Measurements from ENCODE around the gene KIAA2012.

The KIAA2012 gene

GRCh38 chr2:202044777-202045176 is 28.3 kb upstream of the KIAA2012 start:
- DNase-seq (no peak), ATAC-seq (ENCODE audit: insufficient read depth, low read depth) (no peak)
- no peaks in the 10 kb centered on the region for H3K4me1 ChIP-seq (ENCODE audit: insufficient read depth, low read length)
- no peaks in the 10 kb centered on the region for H4K20me1 ChIP-seq (ENCODE audit: insufficient read depth, low read length)
- no peak overlapping the region for H3K9ac ChIP-seq (ENCODE audit: low read depth, low read length)
- H3K4me3 ChIP-seq (ENCODE audit: low read depth in 1 of 2, low read length in 2 of 2) = no peak overlapping the region
- no peaks in the 10 kb centered on the region for H3K79me2 ChIP-seq (ENCODE audit: insufficient read depth, low read length)
- H2AFZ ChIP-seq (ENCODE audit: low read depth, low read length) = no peak overlapping the region
- no peaks in the 10 kb centered on the region for H3K9me3 ChIP-seq (ENCODE audit: insufficient read depth, low read length, severe bottlenecking)
- H3K27ac ChIP-seq (ENCODE audit: low read length) = no peak overlapping the region
- peaks cover 28% of the 10 kb centered on the region for H3K27me3 ChIP-seq (ENCODE audit: insufficient read depth, low read length, poor library complexity)
- H3K4me2 ChIP-seq (ENCODE audit: insufficient read depth, low read length) = no peak overlapping the region
- H3K36me3 ChIP-seq (ENCODE audit: insufficient read depth, low read length) = no peaks in the 10 kb centered on the region
- TF ChIP-seq EZH2 (IDR thresholded peaks at IDR 0.05; ENCODE audit: borderline replicate concordance, low read depth, low read length, severe bottlenecking) = no peak
- no peak for TF ChIP-seq CTCF (IDR thresholded peaks at IDR 0.05; ENCODE audit: borderline replicate concordance, extremely low read depth, low read length, poor library complexity, severe bottlenecking)

GRCh38 chr2:202046572-202046971 is 26.5 kb upstream of the KIAA2012 start:
- no peaks in the 10 kb centered on the region for H3K36me3 ChIP-seq (ENCODE audit: insufficient read depth, low read length)
- H3K9me3 ChIP-seq (ENCODE audit: insufficient read depth, low read length, severe bottlenecking) = no peaks in the 10 kb centered on the region
- no peak overlapping the region for H3K4me2 ChIP-seq (ENCODE audit: insufficient read depth, low read length)
- no peak for TF ChIP-seq EZH2 (IDR thresholded peaks at IDR 0.05; ENCODE audit: borderline replicate concordance, low read depth, low read length, severe bottlenecking)
- no peak for TF ChIP-seq CTCF (IDR thresholded peaks at IDR 0.05; ENCODE audit: borderline replicate concordance, extremely low read depth, low read length, poor library complexity, severe bottlenecking)
- H3K27me3 ChIP-seq (ENCODE audit: insufficient read depth, low read length, poor library complexity) = peaks cover 23% of the 10 kb centered on the region
- H3K27ac ChIP-seq (ENCODE audit: low read length) = no peak overlapping the region
- no peaks in the 10 kb centered on the region for H3K4me1 ChIP-seq (ENCODE audit: insufficient read depth, low read length)
- no peak overlapping the region for H3K9ac ChIP-seq (ENCODE audit: low read depth, low read length)
- DNase-seq (no peak), ATAC-seq (ENCODE audit: insufficient read depth, low read depth) (no peak)
- no peaks in the 10 kb centered on the region for H3K79me2 ChIP-seq (ENCODE audit: insufficient read depth, low read length)
- no peak overlapping the region for H3K4me3 ChIP-seq (ENCODE audit: low read depth in 1 of 2, low read length in 2 of 2)
- no peak overlapping the region for H2AFZ ChIP-seq (ENCODE audit: low read depth, low read length)
- no peaks in the 10 kb centered on the region for H4K20me1 ChIP-seq (ENCODE audit: insufficient read depth, low read length)

- Histone ChIP-seq H3K9ac (ENCODE audit: low read depth, low read length) (no peak overlapping the region), H4K20me1 (ENCODE audit: insufficient read depth, low read length) (no peaks in the 10 kb centered on the region), H3K27ac (ENCODE audit: low read length) (no peak overlapping the region), H3K36me3 (ENCODE audit: insufficient read depth, low read length) (no peaks in the 10 kb centered on the region), H2AFZ (ENCODE audit: low read depth, low read length) (no peak overlapping the region), H3K4me2 (ENCODE audit: insufficient read depth, low read length) (no peak overlapping the region), H3K9me3 (ENCODE audit: insufficient read depth, low read length, severe bottlenecking) (no peaks in the 10 kb centered on the region), H3K79me2 (ENCODE audit: insufficient read depth, low read length) (no peaks in the 10 kb centered on the region), H3K4me1 (ENCODE audit: insufficient read depth, low read length) (no peaks in the 10 kb centered on the region), H3K4me3 (ENCODE audit: low read depth in 1 of 2, low read length in 2 of 2) (no peak overlapping the region), H3K27me3 (ENCODE audit: insufficient read depth, low read length, poor library complexity) (peaks cover 21% of the 10 kb centered on the region)
- no peak for TF ChIP-seq CTCF (IDR thresholded peaks at IDR 0.05; ENCODE audit: borderline replicate concordance, extremely low read depth, low read length, poor library complexity, severe bottlenecking)
- no peak for TF ChIP-seq EZH2 (IDR thresholded peaks at IDR 0.05; ENCODE audit: borderline replicate concordance, low read depth, low read length, severe bottlenecking)
- ATAC-seq (ENCODE audit: insufficient read depth, low read depth) = no peak
- DNase-seq = no peak
Measured at GRCh38 chr2:202049092-202049728, 23.8 kb upstream of the KIAA2012 start.

Data from DND-41 (cell line).